A673 (cell line): ENCODE measurements around the gene KREMEN1. TPM values are rescaled to one million over a fixed set of nuclear protein-coding genes. Genes with fewer than 3 reads are reported as not detected.

Experiments
- BruUV-seq: library from RNA; stranded (reverse); fragments of 400-500 nt; replicated peaks from 2 replicates; lab custom pipeline; 2021; lab: Mats Ljungman, UMichigan
- CTCF ChIA-PET: fragments of 300-600 bp; sonication (Branson Sonifier 250); formaldehyde crosslinking; loops from one replicate; lab custom pipeline; 2022; ENCODE audit warnings: antibody characterized with exemption; lab: Charles Lee
- POLR2A ChIA-PET: fragments of 300-600 bp; sonication (Branson Sonifier 250); formaldehyde crosslinking; loops from one replicate; lab custom pipeline; 2022; ENCODE audit warnings: antibody characterized with exemption; ENCODE audit not compliant: low non-redundant PET; lab: Charles Lee
- DNase-seq: peaks from one replicate; pipeline ENCODE4 v3.0.0-alpha.2; 2015; ENCODE audit warnings: low spot score
- H3K27ac ChIP-seq: fragments of 200-600 bp; sonication (generic); 2 replicates; pipeline ENCODE4 v1.5.1; 2016; ENCODE audit warnings: mixed run types, low read depth, mild to moderate bottlenecking, mixed read lengths, antibody characterized with exemption, low read length; ENCODE audit not compliant: poor library complexity, severe bottlenecking
- H3K27me3 ChIP-seq: fragments of 200-600 bp; sonication (generic); replicated peaks from 2 replicates; pipeline ENCODE4 v1.6.1; 2017; ENCODE audit warnings: mixed run types, low read depth, mild to moderate bottlenecking, mixed read lengths, antibody characterized with exemption, low read length; ENCODE audit not compliant: insufficient read depth, poor library complexity
- H3K36me3 ChIP-seq: fragments of 200-600 bp; sonication (generic); 2 replicates; pipeline ENCODE4 v1.6.1; 2016; ENCODE audit warnings: mixed run types, mild to moderate bottlenecking, mixed read lengths, antibody characterized with exemption, low read length; ENCODE audit not compliant: insufficient read depth, poor library complexity, severe bottlenecking
- H3K4me1 ChIP-seq: fragments of 200-600 bp; sonication (generic); 2 replicates; pipeline ENCODE4 v1.6.1; 2017; ENCODE audit warnings: mixed run types, mild to moderate bottlenecking, mixed read lengths, antibody characterized with exemption, low read length; ENCODE audit not compliant: insufficient read depth, poor library complexity, severe bottlenecking
- H3K4me3 ChIP-seq: fragments of 200-600 bp; sonication (generic); 2 replicates; pipeline ENCODE4 v1.5.1; 2016; ENCODE audit warnings: low read depth, mixed run types, mild to moderate bottlenecking, mixed read lengths, low read length; ENCODE audit not compliant: poor library complexity, severe bottlenecking
- H3K9me3 ChIP-seq: fragments of 200-600 bp; sonication (generic); 2 replicates; pipeline ENCODE4 v1.6.1; 2016; ENCODE audit warnings: mixed run types, low read depth, mild to moderate bottlenecking, mixed read lengths, antibody characterized with exemption, low read length; ENCODE audit not compliant: poor library complexity, severe bottlenecking
- CTCF ChIP-seq: fragments of 300-800, 200-600 bp; sonication (generic); conservative IDR thresholded peaks from 2 replicates; pipeline ENCODE4 v1.5.1; 2017; ENCODE audit warnings: low read depth, mild to moderate bottlenecking, antibody characterized with exemption, low read length, moderate library complexity, mixed read lengths
- EZH2 ChIP-seq: fragments of 200-600 bp; sonication (generic); IDR thresholded peaks from 2 replicates; pipeline ENCODE4 v1.6.1; 2017; ENCODE audit warnings: borderline replicate concordance, low read depth, mild to moderate bottlenecking, mixed read lengths, antibody characterized with exemption, low read length; ENCODE audit not compliant: poor library complexity, severe bottlenecking
- intact Hi-C: fragments of 100-400 bp; cut with micrococcal nuclease; formaldehyde crosslinking; loops from one replicate; pipeline ENCODE4 v1.10.0; 2022; ENCODE audit not compliant: unreplicated experiment
- total RNA-seq: library from RNA; stranded (reverse); gene quantifications from 2 replicates; pipeline ENCODE4 v1.2.3, GENCODE V29; 2021

KREMEN1 gene
- total RNA-seq, 1 experiment from 2014 or later = 4.2 TPM

DNA sequence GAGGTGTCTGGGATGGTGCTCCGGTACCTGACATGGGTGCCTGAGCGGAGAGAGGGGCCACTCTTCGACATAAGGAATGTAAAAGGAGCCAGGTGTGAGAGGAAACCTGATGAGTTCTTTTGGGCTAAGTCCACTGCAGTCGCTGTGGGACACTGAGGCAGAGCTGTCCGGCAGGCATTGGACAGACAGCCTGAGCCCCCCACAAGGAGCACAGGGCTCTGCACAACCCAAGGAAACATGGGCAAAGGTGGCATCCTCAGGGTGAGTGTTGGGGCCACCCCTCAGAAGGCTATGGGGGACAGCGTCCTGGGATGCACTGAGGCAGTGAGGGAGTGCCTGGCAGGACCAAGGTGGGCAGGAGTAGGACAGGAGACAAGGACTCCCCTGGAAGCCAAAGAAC lies 75.2 kb downstream of the KREMEN1 start:
- Histone ChIP-seq H3K27me3 (no peaks in the 10 kb centered on the region), H3K4me1 (peaks cover 18% of the 10 kb centered on the region), H3K9me3 (no peaks in the 10 kb centered on the region), H3K36me3 (no peaks in the 10 kb centered on the region), H3K4me3 (no peak overlapping the region), H3K27ac (no peak overlapping the region)
- no TSS peak for BruUV-seq
- ChIA-PET CTCF (no interaction called here), POLR2A (no interaction called here)
- TF ChIP-seq CTCF (no peak), EZH2 (no peak)
- intact Hi-C loops = no loop called here
- no peak for DNase-seq

DNA sequence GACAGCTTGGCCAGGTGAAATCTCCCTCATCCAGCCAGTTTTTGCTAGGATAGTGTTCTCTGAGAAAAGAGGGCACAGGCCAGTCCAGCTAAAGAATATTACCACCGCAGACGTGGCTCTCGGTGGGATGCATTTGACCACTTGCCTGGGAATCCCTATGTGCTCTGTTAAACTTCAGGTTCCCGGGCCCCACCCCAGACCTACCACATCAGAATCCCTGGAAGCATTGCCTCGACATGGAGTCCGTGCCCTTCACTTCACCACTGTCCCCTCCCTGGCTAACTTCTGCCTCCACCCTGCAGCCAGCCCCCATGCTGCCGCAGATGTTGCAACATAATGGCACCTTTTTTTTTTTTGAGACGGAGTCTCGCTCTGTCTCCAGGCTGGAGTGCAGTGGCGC lies 76.0 kb downstream of the KREMEN1 start:
- intact Hi-C loops = no loop called here
- CTCF ChIA-PET = no interaction called here

DNA sequence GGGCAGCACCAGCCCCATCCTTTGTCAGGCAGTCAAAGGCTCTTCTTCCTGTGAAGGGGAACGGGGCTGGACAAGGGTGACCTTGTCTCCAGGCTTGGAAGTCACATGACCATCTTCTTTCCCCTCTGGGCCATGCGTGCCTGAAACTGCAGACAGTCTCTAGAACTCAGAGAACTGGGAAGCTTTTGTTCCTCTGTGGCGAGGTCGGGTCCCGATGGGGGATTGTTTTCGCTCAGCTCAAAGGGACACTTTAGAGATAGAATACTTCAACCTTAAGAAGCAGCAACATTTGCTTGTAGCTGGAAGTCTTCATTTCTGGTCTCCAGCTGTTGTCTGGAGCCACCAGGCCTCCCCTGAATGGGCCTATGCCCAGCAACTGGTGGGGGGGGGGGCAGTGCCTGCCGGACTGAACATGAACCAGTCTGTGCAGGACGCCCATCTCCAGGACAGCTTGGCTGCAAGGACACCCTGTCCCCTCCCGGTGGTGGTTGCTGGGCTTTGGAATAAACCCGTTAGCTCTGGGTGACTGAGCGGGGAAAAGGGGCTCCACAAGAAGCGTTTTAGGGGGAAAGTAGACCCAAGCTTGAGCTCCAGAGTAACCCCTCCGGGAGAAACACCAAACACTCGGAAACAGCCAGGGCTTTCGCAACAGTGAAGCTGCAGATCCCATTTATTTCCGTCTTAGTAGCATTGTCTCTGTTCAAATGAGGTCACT lies 77.2 kb downstream of the KREMEN1 start:
- BruUV-seq = no TSS peak
- no peak overlapping the region for H3K4me3 ChIP-seq
- intact Hi-C loops = loop anchor here (5.0 to 10.0 kb wide), 3 partner anchors 48 to 97 kb away; partner anchors contain the start of gene KREMEN1
- no peak overlapping the region for H3K27ac ChIP-seq
- no peaks in the 10 kb centered on the region for H3K27me3 ChIP-seq
- peaks cover 30% of the 10 kb centered on the region for H3K4me1 ChIP-seq
- CTCF ChIA-PET = no interaction called here
- no peak for DNase-seq
- TF ChIP-seq CTCF = no peak
- no peak for TF ChIP-seq EZH2
- H3K9me3 ChIP-seq = no peaks in the 10 kb centered on the region
- POLR2A ChIA-PET = no interaction called here
- H3K36me3 ChIP-seq = no peaks in the 10 kb centered on the region

More for the DNA sequence above, 76.0 kb downstream of the KREMEN1 start:
- no peaks in the 10 kb centered on the region for H3K9me3 ChIP-seq
- peaks cover 26% of the 10 kb centered on the region for H3K4me1 ChIP-seq
- DNase-seq = no peak
- POLR2A ChIA-PET = no interaction called here
- no peak overlapping the region for H3K4me3 ChIP-seq
- H3K27ac ChIP-seq = no peak overlapping the region
- TF ChIP-seq CTCF (no peak), EZH2 (no peak)
- no peaks in the 10 kb centered on the region for H3K36me3 ChIP-seq
- no TSS peak for BruUV-seq
- no peaks in the 10 kb centered on the region for H3K27me3 ChIP-seq
